ENCODE measurements around the gene TYW1B.
"Not testable (repeated sequence)": the region's sequence is repeated elsewhere in the genome, so short reads cannot be mapped to it uniquely, and the experiment has no call there.

TYW1B gene

DNA sequence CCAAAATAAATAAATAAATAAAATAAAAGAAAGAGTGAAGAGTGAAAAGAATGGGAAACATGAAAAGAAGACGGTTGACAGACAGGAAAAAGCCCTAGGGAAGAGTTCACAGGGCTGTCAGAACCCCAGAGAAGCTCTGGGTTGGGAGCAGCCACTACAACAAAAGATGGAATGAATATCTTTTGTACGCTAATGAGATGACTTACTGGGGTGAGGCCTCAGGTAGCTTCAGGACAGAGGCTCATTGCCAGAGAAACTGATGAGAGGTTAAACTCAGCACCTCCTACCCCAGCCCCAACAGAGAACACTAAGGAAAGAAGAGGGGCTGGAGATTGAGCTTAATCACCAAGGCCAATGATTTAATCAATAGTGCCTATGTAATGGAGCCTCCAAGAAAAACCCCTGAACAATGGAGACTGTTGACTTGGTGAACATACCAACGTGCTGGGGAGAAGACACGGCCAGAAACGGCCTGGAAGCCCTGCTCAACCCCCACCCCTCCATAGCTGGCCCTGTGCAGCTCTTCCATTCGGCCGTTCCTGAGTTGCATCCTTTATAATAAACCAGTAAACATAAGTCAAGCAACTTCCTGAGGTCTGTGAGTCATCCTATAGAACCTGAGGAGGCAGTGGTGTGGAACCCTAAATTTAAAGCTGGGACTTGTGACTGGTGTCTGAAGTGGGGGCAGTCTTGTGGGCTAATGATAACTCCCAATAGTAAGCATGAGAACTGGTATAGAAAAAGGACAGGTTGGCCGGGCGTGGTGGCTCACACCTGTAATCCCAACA lies 11.4 kb downstream of the TYW1B start:
- FAIRE-seq, result not testable (repeated sequence)

DNA sequence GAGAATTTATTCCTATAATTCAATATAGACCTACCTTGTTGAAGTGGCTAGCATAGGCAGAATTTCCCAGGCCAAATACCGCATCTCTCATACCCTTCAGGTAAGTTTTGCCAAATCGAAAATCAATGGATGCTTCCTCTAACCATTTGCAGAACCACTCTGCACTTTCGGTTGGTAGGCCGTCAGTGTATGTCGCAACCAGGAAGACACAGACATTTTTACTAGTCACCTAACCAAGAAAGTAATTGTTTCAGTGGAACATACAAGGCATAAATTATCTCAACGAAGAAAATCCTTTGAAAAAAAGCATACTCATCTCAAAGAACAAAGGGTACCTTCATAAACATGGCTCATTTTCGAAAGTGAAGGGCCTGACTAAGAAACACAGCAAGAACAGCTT lies 17.6 kb downstream of the TYW1B start:
- not testable (repeated sequence) for FAIRE-seq

DNA sequence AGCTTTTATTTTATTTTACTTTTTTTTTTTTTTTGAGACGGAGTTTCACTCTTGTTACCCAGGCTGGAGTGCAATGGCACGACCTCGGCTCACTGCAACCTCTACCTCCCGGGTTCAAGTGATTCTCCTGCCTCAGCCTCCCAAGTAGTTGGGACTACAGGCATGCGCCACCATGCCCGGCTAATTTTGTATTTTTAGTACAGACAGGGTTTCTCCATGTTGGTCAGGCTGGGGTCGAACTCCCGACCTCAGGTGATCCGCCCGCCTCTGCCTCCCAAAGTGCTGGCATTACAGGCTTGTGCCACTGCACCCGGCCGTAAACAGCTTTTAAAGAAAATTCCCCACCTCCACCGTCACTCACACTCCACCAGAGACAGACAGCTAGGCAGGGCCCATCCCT lies 19.5 kb downstream of the TYW1B start:
- FAIRE-seq, result not testable (repeated sequence)

DNA sequence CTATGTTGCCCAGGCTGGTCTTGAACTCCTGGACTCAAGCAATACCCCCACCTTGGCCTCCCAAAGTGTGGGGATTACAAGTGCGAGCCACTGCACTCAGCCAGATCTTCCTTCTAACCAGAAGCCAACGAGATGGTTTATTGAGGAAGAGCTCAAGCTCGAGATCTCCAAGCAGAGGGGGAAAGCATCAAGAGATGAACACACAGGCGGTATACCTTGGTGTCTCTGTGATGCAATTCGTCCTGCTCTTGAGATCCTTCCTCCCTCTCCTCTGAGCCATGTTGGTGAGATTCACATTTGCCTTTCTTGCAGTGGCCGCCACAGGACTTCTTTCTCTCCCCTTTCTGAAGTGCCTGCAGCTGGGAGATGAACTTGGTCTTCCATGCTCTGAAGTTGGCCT lies 21.1 kb downstream of the TYW1B start:
- FAIRE-seq, result not testable (repeated sequence)

DNA sequence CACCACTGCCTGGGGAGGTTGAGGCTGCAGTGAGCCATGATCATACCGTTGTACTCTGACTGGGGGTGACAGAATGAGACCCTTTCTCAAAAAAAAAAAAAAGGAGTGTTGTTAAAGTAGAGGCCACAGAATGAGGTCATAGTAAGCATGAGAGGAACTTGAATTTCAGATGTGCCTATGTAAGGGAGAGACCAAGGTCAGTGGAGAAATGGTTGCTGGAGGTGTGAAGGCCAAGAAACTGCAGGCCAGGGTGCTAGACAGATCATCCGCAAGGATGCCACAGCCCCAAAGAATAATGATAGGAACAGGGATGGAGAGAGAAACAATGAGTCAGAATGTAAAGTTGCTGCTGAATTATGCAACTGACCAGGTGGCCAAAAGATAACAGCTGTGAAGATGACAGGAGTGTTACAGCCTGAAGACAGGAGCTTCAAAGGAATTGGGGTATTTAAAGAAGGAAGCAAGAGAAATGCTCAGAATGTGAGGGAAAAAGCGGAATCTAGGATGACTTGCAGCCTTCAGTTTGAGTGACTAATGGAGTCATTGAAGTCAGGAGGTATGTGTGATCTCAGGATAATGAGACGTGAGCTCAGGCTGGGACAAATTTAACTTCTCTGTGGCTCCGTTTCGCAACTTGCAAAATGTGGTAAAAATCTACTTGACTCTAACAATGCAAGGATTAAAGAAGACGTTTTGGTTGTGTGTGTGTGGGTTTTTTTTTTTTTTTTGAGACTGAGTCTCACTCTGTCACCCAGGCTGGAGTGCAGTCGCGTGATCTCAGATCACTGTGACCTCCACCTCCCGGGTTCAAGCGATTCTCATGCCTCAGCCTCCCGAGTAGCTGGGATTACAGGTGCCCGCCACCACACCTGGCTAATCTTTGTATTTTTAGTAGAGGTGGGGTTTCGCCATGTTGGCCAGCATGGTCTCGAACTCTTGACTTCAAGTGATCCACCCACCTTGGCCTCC lies 22.2 kb downstream of the TYW1B start:
- FAIRE-seq, result no peak

DNA sequence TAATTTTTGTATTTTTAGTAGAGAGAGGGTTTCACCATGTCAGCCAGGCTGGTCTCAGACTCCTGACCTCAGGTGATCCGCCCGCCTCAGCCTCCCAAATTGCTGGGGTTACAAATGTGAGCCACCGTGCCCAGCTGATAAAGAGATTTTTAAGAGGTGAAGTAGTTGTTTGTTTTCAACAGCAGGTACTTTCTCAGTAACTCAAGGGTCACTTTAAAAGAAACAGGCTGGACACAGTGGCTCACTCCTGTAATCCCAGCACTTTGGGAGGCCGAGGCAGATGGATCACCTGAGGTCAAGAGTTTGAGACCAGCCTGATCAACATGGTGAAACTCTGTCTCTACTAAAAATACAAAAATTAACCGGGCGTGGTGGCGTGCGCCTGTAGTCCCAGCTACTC lies 24.2 kb downstream of the TYW1B start:
- FAIRE-seq, result not testable (repeated sequence)

DNA sequence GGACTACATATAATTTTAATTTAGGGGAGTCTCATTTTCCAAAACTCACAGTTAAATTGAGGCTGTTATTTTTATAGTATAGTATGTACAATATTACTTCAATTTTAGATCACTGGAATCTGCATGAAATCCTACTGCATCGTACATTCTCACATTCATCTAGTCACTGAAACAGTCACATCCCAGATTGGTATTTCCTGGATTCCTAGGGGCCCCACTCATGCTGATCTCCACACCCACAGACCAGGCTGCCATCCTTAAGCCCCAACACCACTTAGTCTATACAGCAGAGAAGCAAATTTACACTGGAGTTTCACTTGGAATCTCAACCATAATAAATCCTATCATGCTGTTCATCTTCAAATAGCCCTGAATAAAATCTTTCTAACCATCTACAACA lies 26.4 kb downstream of the TYW1B start:
- FAIRE-seq, result not testable (repeated sequence)

DNA sequence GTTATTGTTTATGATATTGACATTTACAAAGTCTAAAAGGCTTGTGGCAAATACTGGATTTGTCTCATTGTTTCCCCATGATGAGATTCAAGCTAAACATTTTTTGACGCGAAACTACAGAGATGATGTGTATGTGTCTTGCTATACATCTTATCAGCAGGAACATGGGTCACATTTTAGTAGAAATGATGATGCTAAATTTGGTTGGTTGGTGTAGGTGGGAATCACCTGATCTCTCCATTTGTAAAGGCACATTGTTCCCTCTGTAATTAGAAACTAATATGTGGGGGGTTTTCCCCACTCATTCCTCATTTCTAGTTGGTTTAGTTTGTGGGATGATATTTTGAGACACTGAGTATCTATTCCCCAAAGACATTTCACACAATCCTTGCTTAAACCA lies 32.6 kb downstream of the TYW1B start:
- not testable (repeated sequence) for FAIRE-seq

DNA sequence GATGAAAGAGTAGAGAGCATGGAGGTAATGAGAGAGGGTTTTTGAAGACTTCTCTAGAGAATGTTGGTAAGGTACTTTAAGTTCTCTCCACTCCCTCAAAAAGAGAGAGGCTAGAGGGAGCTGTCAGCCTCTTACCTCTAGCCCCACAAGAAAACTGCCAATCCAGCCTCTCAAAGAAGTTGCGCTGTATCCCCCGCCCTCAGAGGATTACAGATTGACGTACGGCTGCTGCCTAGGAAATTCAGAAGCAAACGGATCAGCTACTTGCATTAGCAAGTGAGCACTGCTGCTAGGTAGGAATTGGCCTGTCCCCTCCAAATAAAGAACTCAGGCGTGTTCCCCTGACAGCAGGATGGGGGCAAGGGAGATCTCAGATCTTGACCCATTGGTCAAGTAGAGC lies 34.2 kb downstream of the TYW1B start:
- FAIRE-seq, result no peak

DNA sequence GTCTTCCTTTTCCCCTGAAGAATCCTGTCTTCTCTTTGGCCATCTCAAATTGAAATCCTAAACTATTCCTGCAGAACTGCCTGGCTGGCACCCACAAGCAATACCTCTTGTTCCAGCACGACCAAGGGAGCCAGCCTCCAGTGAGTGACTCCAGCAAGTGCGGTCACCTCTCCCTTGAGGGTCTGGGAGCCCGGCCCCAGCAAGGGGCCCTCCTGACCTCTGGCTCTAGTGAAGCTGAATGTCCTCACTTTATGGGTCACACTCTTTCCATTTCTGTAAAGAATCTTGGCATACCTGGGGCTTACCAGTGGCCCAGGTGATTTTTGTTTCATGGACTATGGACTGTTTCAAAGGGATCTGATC lies 37.3 kb downstream of the TYW1B start:
- FAIRE-seq, result not testable (repeated sequence)

DNA sequence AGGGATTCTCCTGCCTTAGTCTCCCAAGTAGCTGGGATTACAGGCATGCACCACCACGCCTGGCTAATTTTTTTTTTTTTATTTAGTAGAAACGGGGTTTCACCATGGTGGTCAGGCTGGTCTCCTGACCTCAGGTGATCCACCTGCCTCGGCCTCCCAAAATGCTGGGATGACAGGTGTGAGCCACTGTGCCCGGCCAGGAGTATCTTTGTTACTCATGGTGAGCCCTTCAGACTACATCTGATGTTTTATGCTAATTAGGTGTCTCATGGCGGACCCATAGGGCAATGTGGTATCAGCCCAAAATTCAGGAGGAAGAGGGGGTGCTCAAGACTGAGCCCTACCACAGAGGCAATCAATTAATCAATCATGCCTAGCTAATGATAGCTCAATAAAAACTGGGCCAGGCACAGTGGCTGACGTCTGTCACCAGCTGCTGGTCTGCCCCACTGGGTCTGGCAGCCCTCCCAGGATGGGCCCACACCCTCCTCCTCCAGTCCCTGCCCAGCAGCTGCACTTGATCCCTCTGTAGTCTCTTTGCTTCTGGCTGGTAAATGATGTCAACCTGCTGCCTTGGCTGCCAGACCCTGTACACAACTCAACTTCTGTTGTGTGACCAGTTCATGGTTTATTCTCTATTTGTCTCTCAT lies 37.8 kb downstream of the TYW1B start:
- not testable (repeated sequence) for FAIRE-seq

DNA sequence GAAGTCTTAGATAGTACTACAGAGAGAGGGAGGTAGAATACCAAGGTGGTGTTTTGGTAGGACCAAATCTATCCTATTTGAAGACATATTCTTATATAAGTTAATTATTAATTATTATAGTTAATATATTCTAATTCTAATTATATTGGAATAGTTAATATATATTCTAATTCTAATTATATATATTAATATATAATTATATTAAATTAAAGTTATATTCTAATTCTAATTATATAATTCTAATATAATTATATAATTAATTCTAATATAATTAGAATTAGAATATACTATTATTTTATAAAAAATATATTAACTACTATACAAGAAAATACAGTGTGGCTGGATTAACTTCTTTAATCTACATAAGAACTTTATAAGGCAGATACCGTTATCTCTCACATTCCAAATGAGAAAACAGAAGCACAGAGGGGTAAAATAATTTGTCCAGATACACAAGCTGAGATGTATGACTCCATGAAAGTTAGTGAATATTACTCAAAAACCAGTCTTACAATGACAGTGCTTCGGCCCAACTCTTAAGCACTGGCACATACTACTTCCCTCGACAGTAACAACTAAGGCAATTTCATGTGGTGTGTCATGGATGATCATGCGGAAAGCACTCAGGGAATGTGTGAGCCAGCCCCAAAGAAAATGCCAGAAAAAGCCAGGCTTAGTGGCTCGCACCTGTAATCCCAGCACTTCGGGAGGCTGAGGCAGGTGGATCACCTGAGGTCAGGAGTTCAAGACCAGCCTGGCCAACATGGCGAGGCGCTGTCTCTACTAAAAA lies 42.6 kb downstream of the TYW1B start:
- FAIRE-seq, result no peak

DNA sequence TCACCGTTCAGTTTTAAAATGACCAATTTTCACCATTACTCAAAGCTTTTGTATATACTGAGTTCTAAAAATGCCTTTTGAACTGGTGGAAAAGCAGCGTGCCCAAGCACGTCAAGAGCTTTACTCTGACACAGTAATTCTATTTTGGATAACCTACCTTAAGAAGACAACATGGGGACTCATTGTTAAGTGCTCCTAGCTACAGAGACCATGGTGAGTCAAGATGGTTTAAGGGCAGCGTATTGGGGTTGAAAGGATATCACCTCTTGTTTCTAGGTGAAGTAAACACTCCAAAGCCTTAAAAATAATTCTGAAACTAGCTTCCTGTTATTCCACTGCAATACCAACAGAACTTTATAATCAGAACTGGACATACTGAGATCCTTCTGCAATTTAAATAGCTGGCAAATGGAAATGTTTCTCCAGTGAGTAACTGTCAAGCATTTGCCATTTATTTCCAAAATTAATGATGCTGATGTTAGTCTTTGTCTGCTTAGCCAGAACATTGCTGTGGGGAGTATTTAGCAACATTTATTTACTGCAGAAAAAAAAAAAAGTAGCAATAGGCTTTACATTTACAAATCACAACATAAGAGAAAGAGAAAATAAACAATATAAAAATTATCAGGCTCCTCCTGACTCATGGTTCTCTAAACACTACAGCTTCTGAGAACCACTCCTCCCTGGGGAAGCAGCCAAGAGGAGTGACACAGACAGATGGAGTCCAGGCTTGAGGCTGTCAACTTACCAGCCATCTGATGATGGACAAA lies 44.2 kb downstream of the TYW1B start:
- peak; percentile 47 for FAIRE-seq

DNA sequence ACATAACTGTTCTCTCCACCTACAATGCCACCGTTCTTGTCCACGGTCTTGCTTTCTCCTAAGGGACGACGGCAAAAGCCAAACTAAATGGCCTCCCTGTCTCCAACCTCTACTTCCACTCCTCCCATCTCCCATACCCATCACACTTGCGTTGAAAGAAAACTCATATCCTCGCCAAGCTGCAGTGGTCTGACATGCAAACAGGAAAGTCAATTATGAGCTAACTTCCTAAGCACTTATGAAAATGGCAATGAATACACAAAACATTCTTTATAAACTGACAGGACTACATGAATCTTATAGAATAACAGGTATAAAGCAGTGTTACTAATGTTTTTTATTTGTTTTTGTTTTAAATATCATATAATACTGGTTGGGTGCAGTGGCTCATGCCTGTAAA lies 46.4 kb downstream of the TYW1B start:
- FAIRE-seq, result no peak

DNA sequence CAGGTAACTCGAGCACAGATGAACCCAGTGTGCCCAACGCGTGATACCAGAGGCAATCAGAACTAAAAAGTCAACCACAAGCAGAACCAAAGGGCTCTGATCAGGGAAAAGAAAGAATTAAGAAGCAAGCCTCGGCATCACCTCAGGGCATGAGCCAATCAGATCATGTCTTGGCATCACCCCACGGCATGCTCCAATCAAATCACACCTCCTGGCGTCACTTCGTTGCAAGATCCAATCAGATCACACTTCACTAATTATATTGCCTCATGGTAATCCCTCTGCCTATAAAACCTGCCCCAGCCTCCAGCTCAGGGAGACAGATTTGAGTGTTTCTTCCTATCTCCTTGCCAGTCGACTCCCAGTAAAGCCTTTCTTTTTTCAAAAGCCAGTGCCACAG lies 46.8 kb downstream of the TYW1B start:
- FAIRE-seq, result no peak

DNA sequence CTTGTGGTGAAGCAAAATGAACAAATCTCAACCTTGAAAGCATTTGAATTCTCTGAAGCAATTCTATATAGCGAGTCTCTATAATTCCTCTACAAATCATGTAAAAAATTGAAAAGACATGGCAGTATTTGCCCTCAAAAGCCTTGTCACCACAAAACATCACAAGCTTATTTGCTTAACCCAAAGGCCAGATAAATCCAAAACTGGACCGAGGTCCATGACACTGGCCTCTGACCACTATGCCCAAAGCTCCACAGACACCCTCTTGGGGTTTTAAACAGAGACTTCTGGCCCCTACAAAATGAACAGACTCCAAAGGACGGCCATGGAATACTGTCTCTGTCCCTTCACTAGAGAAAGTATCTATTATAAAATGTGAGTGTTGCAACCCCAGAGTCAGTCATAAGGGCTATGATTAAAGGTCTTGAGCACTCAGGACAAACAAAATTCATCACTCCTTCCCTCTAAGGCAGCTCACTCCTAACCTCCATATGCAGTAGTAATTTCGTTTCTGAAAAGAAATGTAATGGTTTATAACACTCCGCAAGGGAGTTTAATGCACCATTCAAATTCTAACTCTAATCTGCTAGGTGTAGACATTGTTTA lies 47.6 kb downstream of the TYW1B start:
- not testable (repeated sequence) for FAIRE-seq

DNA sequence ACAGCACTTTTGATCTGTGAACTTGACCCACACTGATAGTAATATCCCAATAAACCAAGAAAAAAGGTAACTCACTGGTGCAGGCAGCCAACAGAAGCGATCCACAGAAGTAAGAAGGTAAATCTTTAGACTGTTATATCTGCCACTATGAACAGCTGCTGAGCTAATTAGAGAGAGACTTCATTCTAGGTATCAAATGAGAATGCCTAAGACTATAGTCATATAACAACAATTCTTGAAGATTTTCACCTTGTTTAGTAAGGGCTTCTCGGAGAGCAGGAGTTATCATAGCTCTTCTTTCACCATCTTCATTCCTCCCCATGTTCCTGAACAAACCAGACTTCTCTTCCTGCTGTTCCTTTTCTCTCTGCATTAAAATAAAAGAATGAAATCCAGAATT lies 50.8 kb downstream of the TYW1B start:
- FAIRE-seq, result not testable (repeated sequence)

DNA sequence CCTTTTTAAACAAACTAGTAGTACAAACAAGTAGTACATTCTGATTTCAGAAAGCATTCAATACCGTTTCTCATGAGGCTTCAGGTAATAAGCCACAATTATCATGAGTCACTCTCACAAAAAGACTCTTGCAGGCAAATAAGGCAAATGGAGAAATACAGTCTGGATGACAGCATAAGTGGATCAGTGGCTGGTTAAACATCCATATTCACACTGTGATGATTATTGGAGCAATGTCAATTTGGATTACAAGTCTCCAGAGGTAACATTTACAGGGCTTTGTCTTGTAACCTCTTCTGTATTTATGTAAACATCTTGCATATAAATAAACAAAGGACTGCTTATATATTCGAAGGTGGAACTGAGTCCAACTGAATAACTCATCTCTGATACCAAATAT lies 55.4 kb downstream of the TYW1B start:
- FAIRE-seq, result peak; percentile 99

DNA sequence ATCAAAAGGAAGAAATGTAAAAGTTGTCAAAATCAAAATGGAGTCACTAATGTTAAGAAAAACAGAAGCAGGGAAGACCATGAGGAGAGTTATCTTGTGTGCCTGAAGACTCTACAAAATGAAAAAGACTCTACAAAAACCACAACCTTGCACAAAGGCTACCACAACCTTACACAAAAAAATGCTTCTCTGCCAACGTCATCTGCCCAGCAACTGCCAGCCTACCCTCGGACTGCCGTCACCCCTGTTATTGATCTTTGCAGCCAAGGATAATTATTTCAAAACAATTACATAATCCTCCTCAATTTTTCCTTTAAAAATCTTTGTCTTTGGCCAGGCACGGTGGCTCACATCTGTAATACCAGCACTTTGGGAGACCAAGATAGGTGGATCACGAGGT lies 61.0 kb downstream of the TYW1B start:
- not testable (repeated sequence) for FAIRE-seq

DNA sequence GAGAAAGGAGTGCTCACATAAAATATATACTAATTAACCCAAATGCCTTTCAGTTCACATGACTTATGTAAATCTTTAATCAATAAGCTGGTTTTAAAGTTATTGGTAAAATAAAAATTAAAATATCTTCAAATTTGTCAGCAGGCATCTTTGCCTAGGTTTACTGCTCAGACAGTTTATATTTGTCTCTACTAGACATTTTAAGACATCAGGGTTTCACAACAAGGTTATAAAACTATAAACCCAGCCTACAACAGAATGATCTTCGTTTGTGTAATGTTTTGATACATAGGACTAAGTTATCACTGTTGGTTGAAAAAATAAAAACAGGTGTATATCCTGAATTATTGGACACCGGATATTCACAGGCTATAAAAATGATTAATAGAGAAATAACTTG lies 67.4 kb downstream of the TYW1B start:
- no peak for FAIRE-seq

DNA sequence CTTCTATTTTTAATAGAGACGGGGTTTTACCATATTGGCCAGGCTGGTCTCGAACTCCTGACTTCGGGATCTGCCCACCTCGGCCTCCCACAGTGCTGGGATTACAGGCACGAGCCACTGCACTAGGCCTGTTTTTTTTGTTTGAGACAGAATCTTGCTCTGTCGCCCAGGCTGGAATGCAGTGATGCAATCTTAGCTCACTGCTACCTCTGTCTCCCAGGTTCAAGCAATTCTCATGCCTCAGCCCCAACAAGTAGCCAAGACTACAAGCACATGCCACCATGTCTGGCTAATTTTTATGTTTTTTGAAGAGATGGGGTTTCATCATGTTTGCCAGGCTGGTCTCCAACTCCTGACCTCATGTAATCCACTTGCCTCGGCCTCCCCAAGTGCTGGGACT lies 73.7 kb downstream of the TYW1B start:
- no peak for FAIRE-seq
